GM13976 (cell line): ENCODE results near the gene UROC1.

Experiments
- DNase-seq: peaks from one replicate; pipeline ENCODE4 v3.0.0; 2012; ENCODE audit warnings: low spot score
- CTCF ChIP-seq: IDR thresholded peaks from 2 replicates; pipeline ENCODE4 v1.5.1; 2012; ENCODE audit warnings: borderline replicate concordance, mild to moderate bottlenecking; ENCODE audit not compliant: insufficient read depth; ENCODE audit errors: extremely low read depth, missing control alignments, control extremely low read depth
- in situ Hi-C: fragments of 300-500 bp; cut with MboI; formaldehyde crosslinking; loops from one replicate; pipeline ENCODE4 v1.12.0; 2022; ENCODE audit warnings: low sequenced_read_pairs, mixed read lengths, inconsistent platforms; ENCODE audit not compliant: unreplicated experiment

Gene UROC1

GRCh38 chr3:126436826-126437717 lies 80.5 kb downstream of the UROC1 start:
- in situ Hi-C loops = no loop called here

GRCh38 chr3:126435456-126436315 lies 81.9 kb downstream of the UROC1 start:
- TF ChIP-seq CTCF = no peak
- in situ Hi-C loops = no loop called here
- DNase-seq = no peak

More at GRCh38 chr3:126436826-126437717, 80.5 kb downstream of the UROC1 start:
- no peak for DNase-seq
- TF ChIP-seq CTCF = no peak

DNA sequence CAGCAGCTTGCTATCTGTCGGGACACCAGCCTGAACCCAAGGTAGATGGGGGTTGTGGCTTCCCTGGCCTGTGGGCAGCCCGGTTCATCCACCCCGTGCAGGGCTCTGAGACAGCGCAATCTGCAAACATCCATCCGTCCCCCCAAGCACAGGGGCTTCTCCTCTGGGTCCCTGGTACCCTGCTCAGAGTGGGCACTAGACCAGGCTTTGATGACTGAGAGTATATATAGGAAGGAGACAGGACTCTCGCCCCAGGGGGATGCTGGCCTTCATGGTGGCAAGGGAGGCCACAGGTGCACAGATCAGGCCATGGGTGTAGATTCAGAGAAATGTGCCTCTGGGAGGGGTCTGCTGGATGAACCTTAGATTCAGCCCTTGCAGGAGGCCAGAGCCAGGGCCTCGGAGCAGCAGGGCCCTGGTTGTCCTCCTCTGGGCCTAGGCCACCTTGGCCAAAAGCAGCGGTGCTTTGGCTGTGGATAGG lies 82.6 kb downstream of the UROC1 start:
- no peak for DNase-seq
- no peak for TF ChIP-seq CTCF
- in situ Hi-C loops = no loop called here

- TF ChIP-seq CTCF = no peak
- no peak for DNase-seq
- in situ Hi-C loops = no loop called here
These were observed 83.3 kb downstream of the UROC1 start for GRCh38 chr3:126434264-126434590.

GRCh38 chr3:126433496-126434263 lies 83.9 kb downstream of the UROC1 start:
- TF ChIP-seq CTCF = no peak
- DNase-seq = no peak
- in situ Hi-C loops = no loop called here

DNA sequence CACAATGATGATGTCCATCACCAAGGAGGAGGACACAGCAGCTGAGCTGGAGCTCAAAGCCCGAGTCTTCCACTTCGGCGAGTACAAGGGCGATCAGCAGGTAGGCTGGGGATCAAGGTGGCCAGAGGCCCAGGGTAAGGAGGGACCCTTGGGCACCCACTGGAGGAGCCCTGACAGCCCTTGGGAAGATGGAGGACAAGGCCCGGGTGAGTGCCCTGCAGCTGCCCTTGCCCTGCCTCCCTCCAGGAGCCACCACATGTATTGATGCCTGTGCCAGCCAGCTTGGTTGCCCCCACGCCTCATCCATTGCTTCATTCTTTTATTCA lies 84.5 kb downstream of the UROC1 start:
- TF ChIP-seq CTCF = no peak
- in situ Hi-C loops = no loop called here
- DNase-seq = no peak
